Measurements from ENCODE around the gene PARP14.
"Not testable (repeated sequence)": the region's sequence is repeated elsewhere in the genome, so short reads cannot be mapped to it uniquely, and the experiment has no call there.

PARP14 gene

DNA sequence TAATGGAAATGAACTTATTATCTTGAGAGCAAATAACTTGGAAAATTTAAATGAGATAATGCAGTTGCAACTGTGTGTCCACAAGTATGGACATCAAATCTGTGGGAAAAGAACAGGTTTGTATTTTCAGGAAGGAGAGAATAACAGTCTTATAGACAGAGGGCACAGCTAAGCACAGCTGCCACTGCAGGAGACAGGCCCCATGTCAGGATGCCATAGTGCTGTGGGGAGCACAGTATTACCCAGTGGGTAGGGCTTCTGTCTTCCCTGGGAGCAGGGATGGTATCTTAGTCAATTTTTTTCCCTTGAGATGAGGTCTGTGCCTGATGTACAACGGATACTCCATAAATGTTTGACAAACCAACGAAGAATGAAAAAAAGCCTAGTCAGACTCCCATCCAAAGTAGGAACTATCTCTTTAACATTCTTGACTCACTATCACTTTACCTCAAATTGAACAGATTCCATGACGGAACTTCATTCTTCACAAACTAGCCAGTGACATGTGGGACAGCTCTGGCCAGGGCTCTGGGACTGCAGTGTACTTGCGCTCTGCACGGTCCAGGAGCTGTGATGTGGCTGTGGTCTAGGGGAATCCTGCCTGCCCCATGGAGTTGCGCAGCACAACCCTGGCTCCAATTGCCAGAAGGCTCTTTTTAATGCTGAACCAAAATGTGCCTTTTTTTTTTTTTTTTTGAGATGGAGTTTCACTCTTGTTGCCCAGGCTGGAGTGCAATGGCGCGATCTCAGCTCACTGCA is 48.3 kb downstream of the PARP14 start:
- TF ChIP-seq, protein P1, sequence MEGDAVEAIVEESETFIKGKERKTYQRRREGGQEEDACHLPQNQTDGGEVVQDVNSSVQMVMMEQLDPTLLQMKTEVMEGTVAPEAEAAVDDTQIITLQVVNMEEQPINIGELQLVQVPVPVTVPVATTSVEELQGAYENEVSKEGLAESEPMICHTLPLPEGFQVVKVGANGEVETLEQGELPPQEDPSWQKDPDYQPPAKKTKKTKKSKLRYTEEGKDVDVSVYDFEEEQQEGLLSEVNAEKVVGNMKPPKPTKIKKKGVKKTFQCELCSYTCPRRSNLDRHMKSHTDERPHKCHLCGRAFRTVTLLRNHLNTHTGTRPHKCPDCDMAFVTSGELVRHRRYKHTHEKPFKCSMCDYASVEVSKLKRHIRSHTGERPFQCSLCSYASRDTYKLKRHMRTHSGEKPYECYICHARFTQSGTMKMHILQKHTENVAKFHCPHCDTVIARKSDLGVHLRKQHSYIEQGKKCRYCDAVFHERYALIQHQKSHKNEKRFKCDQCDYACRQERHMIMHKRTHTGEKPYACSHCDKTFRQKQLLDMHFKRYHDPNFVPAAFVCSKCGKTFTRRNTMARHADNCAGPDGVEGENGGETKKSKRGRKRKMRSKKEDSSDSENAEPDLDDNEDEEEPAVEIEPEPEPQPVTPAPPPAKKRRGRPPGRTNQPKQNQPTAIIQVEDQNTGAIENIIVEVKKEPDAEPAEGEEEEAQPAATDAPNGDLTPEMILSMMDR (IDR thresholded peaks at IDR 0.05; ENCODE audit: insufficient read depth, low read length, poor library complexity, severe bottlenecking) = no peak
- DNase-seq (ENCODE audit: extremely low read depth, insufficient read length) = no peak
- no peak overlapping the region for H3K4me3 ChIP-seq (replicated peaks; ENCODE audit: low read depth, low read length)

DNA sequence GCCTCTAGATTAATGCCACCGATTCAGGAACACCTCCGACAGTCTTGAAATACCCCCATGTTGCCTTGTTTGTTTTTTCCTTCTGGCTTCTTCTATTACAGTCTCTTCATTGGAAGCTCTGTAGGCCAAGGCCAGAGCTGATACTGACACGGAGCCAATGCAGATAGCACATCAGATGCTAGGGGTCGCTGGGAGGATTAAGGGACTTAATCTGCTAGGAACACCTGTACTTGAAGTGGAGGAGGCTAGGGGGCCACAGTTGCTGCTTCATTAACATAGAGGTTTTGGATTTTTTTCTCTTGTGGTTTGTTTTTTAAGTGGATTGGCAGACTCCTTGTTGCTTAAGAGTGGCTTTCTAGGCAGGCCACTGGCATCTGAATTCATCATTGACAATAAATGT is 49.6 kb downstream of the PARP14 start:
- Histone ChIP-seq H3K4me3 (replicated peaks; ENCODE audit: low read depth, low read length) (no peak overlapping the region), H3K27me3 (replicated peaks; ENCODE audit: control insufficient read depth, insufficient read depth, low read length) (no peaks in the 10 kb centered on the region), H3K36me3 (ENCODE audit: control insufficient read depth, insufficient read depth, low read length) (peaks cover 11% of the 10 kb centered on the region)
- no peak for DNase-seq (ENCODE audit: extremely low read depth, insufficient read length)
- TF ChIP-seq, protein P1 (IDR thresholded peaks at IDR 0.05; ENCODE audit: insufficient read depth, low read length, poor library complexity, severe bottlenecking) = no peak

More for the DNA sequence above, 48.3 kb downstream of the PARP14 start:
- Histone ChIP-seq H3K36me3 (ENCODE audit: control insufficient read depth, insufficient read depth, low read length) (peaks cover 11% of the 10 kb centered on the region), H3K27me3 (replicated peaks; ENCODE audit: control insufficient read depth, insufficient read depth, low read length) (no peaks in the 10 kb centered on the region)

DNA sequence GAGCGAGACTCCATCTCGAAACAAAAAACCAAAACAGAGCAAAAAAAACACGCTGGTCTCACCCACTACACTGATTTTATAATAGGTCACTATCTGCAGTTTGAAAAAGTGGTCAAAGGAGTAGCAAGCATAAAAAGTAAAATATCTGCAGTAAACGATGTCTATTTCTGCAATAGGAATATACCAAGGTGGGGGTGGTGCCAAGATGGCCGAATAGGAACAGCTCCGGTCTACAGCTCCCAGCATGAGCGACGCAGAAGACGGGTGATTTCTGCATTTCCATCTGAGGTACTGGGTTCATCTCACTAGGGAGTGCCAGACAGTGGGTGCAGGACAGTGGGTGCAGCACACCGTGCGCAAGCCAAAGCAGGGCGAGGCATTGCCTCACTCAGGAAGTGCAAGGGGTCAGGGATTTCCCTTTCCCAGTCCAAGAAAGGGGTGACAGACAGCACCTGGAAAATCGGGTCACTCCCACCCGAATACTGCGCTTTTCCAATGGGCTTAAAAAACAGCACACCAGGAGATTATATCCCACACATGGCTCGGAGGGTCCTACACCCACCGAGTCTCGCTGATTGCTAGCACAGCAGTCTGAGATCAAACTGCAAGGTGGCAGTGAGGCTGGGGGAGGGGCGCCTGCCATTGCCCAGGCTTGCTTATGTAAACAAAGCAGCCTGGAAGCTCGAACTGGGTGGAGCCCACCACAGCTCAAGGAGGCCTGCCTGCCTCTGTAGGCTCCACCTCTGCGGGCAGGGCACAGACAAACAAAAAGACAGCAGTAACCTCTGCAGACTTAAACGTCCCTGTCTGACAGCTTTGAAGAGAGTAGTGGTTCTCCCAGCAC is 52.3 kb downstream of the PARP14 start:
- H3K36me3 ChIP-seq (ENCODE audit: control insufficient read depth, insufficient read depth, low read length); H3K4me3 ChIP-seq (replicated peaks; ENCODE audit: low read depth, low read length); H3K27me3 ChIP-seq (replicated peaks; ENCODE audit: control insufficient read depth, insufficient read depth, low read length); DNase-seq (ENCODE audit: extremely low read depth, insufficient read length): not testable (repeated sequence)

DNA sequence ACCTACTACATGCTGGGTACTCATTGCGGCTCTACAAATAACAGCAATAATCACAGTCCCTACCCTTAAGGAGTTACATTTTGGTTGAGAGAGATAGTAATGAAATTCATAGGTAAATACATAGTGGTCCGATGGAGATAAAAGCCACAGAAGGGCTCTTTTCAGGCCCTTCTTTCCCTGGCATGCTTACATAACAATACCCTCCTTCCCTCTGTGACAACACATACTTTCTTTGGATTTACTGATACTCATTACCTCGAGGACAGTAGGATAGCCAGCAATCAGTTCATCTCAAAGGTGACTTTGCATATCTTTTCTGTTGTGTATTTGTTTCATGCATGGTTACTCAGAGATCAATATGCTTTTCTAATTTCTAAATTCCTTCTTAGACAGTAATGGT is 58.5 kb downstream of the PARP14 start:
- TF ChIP-seq, protein P1 (IDR thresholded peaks at IDR 0.05; ENCODE audit: insufficient read depth, low read length, poor library complexity, severe bottlenecking) = no peak
- H3K4me3 ChIP-seq (replicated peaks; ENCODE audit: low read depth, low read length) = no peak overlapping the region
- peaks cover 3% of the 10 kb centered on the region for H3K36me3 ChIP-seq (ENCODE audit: control insufficient read depth, insufficient read depth, low read length)
- H3K27me3 ChIP-seq (replicated peaks; ENCODE audit: control insufficient read depth, insufficient read depth, low read length) = no peaks in the 10 kb centered on the region
- no peak for DNase-seq (ENCODE audit: extremely low read depth, insufficient read length)

DNA sequence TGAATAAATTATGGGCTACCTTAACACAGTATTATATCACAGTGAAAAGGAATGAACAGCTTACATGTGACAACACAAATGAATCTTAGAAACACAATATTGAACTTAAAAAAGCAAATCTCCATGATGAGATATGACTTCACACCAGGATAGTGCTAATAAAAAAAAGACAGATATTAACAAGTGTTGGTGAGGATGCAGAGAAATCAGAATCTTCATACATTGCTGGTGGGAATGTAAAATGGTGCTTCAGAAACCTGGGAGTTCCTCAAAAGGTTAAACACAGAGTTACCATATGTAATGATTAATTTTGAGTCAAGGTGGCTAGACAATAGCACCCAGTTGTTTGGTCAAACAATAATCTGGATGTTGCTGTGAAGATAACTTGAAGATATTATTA is 61.6 kb downstream of the PARP14 start:
- TF ChIP-seq, protein P1 (IDR thresholded peaks at IDR 0.05; ENCODE audit: insufficient read depth, low read length, poor library complexity, severe bottlenecking) = no peak
- peaks cover 3% of the 10 kb centered on the region for H3K36me3 ChIP-seq (ENCODE audit: control insufficient read depth, insufficient read depth, low read length)
- H3K4me3 ChIP-seq (replicated peaks; ENCODE audit: low read depth, low read length) = no peak overlapping the region
- H3K27me3 ChIP-seq (replicated peaks; ENCODE audit: control insufficient read depth, insufficient read depth, low read length) = no peaks in the 10 kb centered on the region
- DNase-seq (ENCODE audit: extremely low read depth, insufficient read length) = no peak

DNA sequence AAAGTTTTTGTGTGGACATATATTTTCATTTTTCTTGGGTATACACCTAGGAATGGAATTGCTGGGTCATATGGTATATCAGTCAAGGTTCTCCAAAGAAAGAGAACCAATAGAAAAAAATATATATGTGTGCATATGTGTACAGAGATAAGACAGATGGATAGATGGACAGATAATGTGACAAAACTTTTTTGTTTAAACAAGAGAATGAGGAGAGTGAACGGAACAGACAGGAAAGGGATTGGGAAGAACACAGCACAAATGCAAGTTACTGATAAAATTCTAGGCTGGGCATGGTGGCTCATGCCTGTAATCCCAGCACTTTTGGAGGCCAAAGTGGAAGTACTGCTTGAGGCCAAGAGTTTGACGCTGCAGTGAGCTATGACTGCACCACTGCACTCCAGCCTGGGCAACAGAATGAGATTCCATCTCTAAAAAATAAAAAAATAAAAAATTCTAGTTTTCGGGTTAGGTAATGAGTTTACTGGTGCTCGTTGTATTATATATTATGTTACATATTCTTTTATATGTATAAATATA is 63.0 kb downstream of the PARP14 start:
- TF ChIP-seq, protein P1 (IDR thresholded peaks at IDR 0.05; ENCODE audit: insufficient read depth, low read length, poor library complexity, severe bottlenecking) = no peak
- no peak overlapping the region for H3K4me3 ChIP-seq (replicated peaks; ENCODE audit: low read depth, low read length)
- H3K27me3 ChIP-seq (replicated peaks; ENCODE audit: control insufficient read depth, insufficient read depth, low read length) = no peaks in the 10 kb centered on the region
- H3K36me3 ChIP-seq (ENCODE audit: control insufficient read depth, insufficient read depth, low read length) = peaks cover 3% of the 10 kb centered on the region
- DNase-seq (ENCODE audit: extremely low read depth, insufficient read length) = no peak
